Liver (tissue), 3 donors: Measurements from ENCODE around the gene ACTRT2.

Source experiments
- FOXA1 ChIP-seq: IDR thresholded peaks from 2 replicates; pipeline ENCODE4 v1.6.1; 2016; ENCODE audit warnings: antibody characterized with exemption
- SP1 ChIP-seq: IDR thresholded peaks from 2 replicates; pipeline ENCODE4 v1.6.1; 2018; ENCODE audit warnings: antibody characterized with exemption, mild to moderate bottlenecking
- TF ChIP-seq, protein P1 (sequence below): fragments of 150-350 bp; IDR thresholded peaks from 2 replicates; pipeline ENCODE4 v1.5.1; 2017; ENCODE audit warnings: improper control_type of control experiment, low read depth, low read length; ENCODE audit not compliant: missing input control
- donor health status: healthy.
- donor health status: healthy.

DNA sequence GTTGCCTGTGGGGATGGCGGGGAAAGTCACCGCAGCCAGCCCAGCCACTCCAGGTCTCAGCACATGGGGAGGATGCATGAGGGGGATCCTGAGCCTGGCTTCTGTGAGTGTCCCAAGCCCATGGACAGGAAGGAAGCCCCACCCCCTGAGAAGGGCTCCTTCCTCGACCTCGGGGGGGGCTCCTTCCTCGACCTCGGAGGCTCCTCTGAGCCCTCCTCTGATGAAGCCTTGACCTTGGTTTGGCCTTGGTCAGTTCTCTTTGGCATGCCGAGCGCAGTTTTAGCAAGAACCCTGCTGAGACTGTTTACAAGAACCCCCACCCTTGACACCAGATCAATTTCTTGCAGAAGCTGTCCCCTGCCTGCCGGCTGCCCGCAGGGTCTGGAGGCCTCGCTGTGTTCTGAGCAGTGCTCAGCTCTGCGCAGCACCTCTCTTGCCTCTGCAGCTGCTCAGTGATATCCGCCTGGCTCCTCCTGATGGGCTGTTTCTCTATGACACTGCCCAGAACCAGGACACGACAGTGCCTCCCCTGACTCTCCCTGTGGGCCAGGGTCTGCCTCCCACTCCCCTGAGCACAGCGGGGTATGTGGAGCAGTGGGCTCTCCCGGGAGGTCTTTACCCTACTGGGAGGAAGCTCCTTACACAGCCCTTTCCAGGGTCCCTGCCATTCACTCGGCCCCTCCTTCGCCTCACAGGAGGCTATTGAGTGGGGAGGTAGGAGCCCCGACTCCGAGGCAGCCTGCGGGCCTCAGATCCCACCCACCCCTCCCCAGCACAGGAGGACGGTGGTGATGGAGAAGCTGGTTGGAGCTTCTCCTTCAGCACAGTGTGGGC is 15.4 kb downstream of the ACTRT2 start:
- TF ChIP-seq SP1 (no peak), FOXA1 (no peak)
- TF ChIP-seq, protein P1, sequence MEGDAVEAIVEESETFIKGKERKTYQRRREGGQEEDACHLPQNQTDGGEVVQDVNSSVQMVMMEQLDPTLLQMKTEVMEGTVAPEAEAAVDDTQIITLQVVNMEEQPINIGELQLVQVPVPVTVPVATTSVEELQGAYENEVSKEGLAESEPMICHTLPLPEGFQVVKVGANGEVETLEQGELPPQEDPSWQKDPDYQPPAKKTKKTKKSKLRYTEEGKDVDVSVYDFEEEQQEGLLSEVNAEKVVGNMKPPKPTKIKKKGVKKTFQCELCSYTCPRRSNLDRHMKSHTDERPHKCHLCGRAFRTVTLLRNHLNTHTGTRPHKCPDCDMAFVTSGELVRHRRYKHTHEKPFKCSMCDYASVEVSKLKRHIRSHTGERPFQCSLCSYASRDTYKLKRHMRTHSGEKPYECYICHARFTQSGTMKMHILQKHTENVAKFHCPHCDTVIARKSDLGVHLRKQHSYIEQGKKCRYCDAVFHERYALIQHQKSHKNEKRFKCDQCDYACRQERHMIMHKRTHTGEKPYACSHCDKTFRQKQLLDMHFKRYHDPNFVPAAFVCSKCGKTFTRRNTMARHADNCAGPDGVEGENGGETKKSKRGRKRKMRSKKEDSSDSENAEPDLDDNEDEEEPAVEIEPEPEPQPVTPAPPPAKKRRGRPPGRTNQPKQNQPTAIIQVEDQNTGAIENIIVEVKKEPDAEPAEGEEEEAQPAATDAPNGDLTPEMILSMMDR: no peak
